H1 (cell line): ENCODE measurements around the gene PLEKHA5. TPM values are rescaled to one million over a fixed set of nuclear protein-coding genes. Genes with fewer than 3 reads are reported as not detected.

Experiments
- CBX5 ChIP-seq: fragments of 300-800, 300-1000 bp; sonication (generic); IDR thresholded peaks from 2 replicates; pipeline ENCODE4 v1.7.1; 2016; ENCODE audit warnings: antibody characterized with exemption, low read length, low read depth
- EGR1 ChIP-seq: IDR thresholded peaks from 2 replicates; pipeline ENCODE4 v1.6.1; 2011; ENCODE audit warnings: low read depth, low read length, borderline replicate concordance
- TAF7 ChIP-seq: optimal IDR thresholded peaks from 2 replicates; pipeline ENCODE3; 2011; ENCODE audit warnings: low read depth, mild to moderate bottlenecking, inconsistent platforms, low read length, moderate library complexity, borderline replicate concordance
- polyA plus RNA-seq, 7 experiments: library from polyadenylated mRNA; depleted of rRNA in 3 of 7; stranded (reverse) in 5 of 7; unstranded in 2 of 7; fragments of >200 nt in 5 of 7; fragments of 200-250 nt in 2 of 7; gene quantifications; 1 replicate in 5 of 7; 2 replicates in 1 of 7; 4 replicates in 1 of 7; pipeline versions ENCODE4 v1.2.1 to v1.2.3, GENCODE V29; 2011 to 2013; ENCODE audit warnings: missing spikeins in 2 of 7, mixed read lengths in 2 of 7
- total RNA-seq: library from RNA; stranded (reverse); fragmentation: NEBNext Ultra II Directional; extraction: Animal tissue kit (Norgen Biotek cat#: 25700); gene quantifications from 2 replicates; pipeline ENCODE4 v1.2.1, GENCODE V29; 2021
- TF ChIP-seq, protein P1 (sequence below): fragments of 300-600 bp; sonication (generic); IDR thresholded peaks from 2 replicates; pipeline ENCODE4 v1.7.1; 2012; ENCODE audit warnings: low read length, moderate library complexity, mild to moderate bottlenecking, inconsistent platforms; ENCODE audit not compliant: insufficient replicate concordance

PLEKHA5 gene
- total and polyA plus RNA-seq, 2 of the 8 experiments (the other 6 are each of a cell fraction or from before 2014, with no cell fraction given) = 17.2 to 66.1 TPM

DNA sequence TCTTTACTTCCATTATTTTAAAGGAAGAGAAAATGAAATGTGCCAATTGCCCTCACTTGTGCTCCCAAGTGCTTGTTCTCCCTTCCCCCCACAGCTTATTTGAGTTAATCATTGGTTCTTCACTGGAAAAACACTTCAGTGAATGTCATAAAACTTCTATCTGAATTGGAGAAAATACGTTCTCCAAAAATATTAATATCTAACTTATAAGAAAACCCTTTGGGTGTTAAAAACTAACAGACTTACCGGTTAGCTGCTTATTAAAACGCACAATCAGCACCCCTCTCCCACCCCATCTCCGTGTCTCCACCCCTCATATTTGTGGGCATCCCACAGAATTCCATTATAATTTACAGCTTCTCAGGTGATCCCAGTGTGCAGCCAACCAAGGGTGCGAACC lies 31.7 kb downstream of the PLEKHA5 start (continued):
- TF ChIP-seq, protein P1, sequence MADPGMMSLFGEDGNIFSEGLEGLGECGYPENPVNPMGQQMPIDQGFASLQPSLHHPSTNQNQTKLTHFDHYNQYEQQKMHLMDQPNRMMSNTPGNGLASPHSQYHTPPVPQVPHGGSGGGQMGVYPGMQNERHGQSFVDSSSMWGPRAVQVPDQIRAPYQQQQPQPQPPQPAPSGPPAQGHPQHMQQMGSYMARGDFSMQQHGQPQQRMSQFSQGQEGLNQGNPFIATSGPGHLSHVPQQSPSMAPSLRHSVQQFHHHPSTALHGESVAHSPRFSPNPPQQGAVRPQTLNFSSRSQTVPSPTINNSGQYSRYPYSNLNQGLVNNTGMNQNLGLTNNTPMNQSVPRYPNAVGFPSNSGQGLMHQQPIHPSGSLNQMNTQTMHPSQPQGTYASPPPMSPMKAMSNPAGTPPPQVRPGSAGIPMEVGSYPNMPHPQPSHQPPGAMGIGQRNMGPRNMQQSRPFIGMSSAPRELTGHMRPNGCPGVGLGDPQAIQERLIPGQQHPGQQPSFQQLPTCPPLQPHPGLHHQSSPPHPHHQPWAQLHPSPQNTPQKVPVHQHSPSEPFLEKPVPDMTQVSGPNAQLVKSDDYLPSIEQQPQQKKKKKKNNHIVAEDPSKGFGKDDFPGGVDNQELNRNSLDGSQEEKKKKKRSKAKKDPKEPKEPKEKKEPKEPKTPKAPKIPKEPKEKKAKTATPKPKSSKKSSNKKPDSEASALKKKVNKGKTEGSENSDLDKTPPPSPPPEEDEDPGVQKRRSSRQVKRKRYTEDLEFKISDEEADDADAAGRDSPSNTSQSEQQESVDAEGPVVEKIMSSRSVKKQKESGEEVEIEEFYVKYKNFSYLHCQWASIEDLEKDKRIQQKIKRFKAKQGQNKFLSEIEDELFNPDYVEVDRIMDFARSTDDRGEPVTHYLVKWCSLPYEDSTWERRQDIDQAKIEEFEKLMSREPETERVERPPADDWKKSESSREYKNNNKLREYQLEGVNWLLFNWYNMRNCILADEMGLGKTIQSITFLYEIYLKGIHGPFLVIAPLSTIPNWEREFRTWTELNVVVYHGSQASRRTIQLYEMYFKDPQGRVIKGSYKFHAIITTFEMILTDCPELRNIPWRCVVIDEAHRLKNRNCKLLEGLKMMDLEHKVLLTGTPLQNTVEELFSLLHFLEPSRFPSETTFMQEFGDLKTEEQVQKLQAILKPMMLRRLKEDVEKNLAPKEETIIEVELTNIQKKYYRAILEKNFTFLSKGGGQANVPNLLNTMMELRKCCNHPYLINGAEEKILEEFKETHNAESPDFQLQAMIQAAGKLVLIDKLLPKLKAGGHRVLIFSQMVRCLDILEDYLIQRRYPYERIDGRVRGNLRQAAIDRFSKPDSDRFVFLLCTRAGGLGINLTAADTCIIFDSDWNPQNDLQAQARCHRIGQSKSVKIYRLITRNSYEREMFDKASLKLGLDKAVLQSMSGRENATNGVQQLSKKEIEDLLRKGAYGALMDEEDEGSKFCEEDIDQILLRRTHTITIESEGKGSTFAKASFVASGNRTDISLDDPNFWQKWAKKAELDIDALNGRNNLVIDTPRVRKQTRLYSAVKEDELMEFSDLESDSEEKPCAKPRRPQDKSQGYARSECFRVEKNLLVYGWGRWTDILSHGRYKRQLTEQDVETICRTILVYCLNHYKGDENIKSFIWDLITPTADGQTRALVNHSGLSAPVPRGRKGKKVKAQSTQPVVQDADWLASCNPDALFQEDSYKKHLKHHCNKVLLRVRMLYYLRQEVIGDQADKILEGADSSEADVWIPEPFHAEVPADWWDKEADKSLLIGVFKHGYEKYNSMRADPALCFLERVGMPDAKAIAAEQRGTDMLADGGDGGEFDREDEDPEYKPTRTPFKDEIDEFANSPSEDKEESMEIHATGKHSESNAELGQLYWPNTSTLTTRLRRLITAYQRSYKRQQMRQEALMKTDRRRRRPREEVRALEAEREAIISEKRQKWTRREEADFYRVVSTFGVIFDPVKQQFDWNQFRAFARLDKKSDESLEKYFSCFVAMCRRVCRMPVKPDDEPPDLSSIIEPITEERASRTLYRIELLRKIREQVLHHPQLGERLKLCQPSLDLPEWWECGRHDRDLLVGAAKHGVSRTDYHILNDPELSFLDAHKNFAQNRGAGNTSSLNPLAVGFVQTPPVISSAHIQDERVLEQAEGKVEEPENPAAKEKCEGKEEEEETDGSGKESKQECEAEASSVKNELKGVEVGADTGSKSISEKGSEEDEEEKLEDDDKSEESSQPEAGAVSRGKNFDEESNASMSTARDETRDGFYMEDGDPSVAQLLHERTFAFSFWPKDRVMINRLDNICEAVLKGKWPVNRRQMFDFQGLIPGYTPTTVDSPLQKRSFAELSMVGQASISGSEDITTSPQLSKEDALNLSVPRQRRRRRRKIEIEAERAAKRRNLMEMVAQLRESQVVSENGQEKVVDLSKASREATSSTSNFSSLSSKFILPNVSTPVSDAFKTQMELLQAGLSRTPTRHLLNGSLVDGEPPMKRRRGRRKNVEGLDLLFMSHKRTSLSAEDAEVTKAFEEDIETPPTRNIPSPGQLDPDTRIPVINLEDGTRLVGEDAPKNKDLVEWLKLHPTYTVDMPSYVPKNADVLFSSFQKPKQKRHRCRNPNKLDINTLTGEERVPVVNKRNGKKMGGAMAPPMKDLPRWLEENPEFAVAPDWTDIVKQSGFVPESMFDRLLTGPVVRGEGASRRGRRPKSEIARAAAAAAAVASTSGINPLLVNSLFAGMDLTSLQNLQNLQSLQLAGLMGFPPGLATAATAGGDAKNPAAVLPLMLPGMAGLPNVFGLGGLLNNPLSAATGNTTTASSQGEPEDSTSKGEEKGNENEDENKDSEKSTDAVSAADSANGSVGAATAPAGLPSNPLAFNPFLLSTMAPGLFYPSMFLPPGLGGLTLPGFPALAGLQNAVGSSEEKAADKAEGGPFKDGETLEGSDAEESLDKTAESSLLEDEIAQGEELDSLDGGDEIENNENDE = no peak
- TF ChIP-seq EGR1 (no peak), TAF7 (no peak), CBX5 (no peak)
